Activated CD4-positive, alpha-beta T cell treated with anti-CD3 and anti-CD28 coated beads, Interleukin-2, amount 10 ng/mL, durations not matched to agents 7 days and 5 days (primary cell): ENCODE results near the gene ITLN1. TPM values are rescaled to one million over a fixed set of nuclear protein-coding genes. Genes with fewer than 3 reads are reported as not detected.
A peak's percentile ranks its signal among the peaks of the same experiment; 100 is the strongest.
"Not testable (repeated sequence)": the region's sequence is repeated elsewhere in the genome, so short reads cannot be mapped to it uniquely, and the experiment has no call there.

Experiments
- CTCF ChIA-PET: fragments of 350-600 bp; sonication (Branson Sonifier 250); formaldehyde crosslinking; loops from one replicate; lab custom pipeline; 2021; ENCODE audit warnings: antibody characterized with exemption; lab: Charles Lee
- POLR2A ChIA-PET: fragments of 350-600 bp; sonication (Branson Sonifier 250); formaldehyde crosslinking; loops from one replicate; lab custom pipeline; 2021; ENCODE audit warnings: antibody characterized with exemption; lab: Charles Lee
- DNase-seq: peaks from one replicate; pipeline ENCODE4 v3.0.0-alpha.2; 2020
- H3K27ac Mint-ChIP-seq: one replicate; pipeline ENCODE4 v1.8.0; 2021; ENCODE audit warnings: mild to moderate bottlenecking, moderate library complexity, mixed read lengths
- H3K27me3 Mint-ChIP-seq: one replicate; pipeline ENCODE4 v1.8.0; 2021; ENCODE audit warnings: mixed read lengths
- H3K36me3 Mint-ChIP-seq: one replicate; pipeline ENCODE4 v1.8.0; 2021; ENCODE audit warnings: low read depth, mixed read lengths
- H3K4me1 Mint-ChIP-seq: one replicate; pipeline ENCODE4 v1.8.0; 2021; ENCODE audit warnings: mixed read lengths
- H3K4me3 Mint-ChIP-seq: one replicate; pipeline ENCODE4 v1.8.0; 2021; ENCODE audit warnings: mild to moderate bottlenecking, moderate library complexity, mixed read lengths
- H3K9me3 Mint-ChIP-seq: one replicate; pipeline ENCODE4 v1.8.0; 2021; ENCODE audit warnings: mixed read lengths
- total RNA-seq, 2 experiments: library from RNA; stranded (reverse); gene quantifications; one replicate each; pipeline ENCODE4 v1.2.3, GENCODE V29; 2021

The ITLN1 gene
- total RNA-seq, 2 experiments from 2014 or later = not detected

GRCh38 chr1:160902251-160902650, 17.3 kb upstream of the ITLN1 start:
- DNase-seq, H3K36me3 Mint-ChIP-seq, H3K4me1 Mint-ChIP-seq, H3K27ac Mint-ChIP-seq, H3K9me3 Mint-ChIP-seq, H3K4me3 Mint-ChIP-seq, POLR2A ChIA-PET: not testable (repeated sequence)
- peaks cover 30% of the 10 kb centered on the region for H3K27me3 Mint-ChIP-seq
- CTCF ChIA-PET = interaction anchor here (0.6 kb wide), 1 partner anchor 303 kb away, joined by 4 read pairs; no protein-coding TSS in a partner anchor

GRCh38 chr1:160901768-160902167, 16.8 kb upstream of the ITLN1 start:
- H3K4me1 Mint-ChIP-seq = no peaks in the 10 kb centered on the region
- H3K4me3 Mint-ChIP-seq = no peak overlapping the region
- H3K36me3 Mint-ChIP-seq = no peaks in the 10 kb centered on the region
- POLR2A ChIA-PET = no interaction called here
- peaks cover 33% of the 10 kb centered on the region for H3K27me3 Mint-ChIP-seq
- H3K27ac Mint-ChIP-seq = no peak overlapping the region
- no peak for DNase-seq
- CTCF ChIA-PET = interaction anchor here (0.6 kb wide), 1 partner anchor 303 kb away, joined by 4 read pairs; no protein-coding TSS in a partner anchor
- H3K9me3 Mint-ChIP-seq = peaks cover 5% of the 10 kb centered on the region

DNA sequence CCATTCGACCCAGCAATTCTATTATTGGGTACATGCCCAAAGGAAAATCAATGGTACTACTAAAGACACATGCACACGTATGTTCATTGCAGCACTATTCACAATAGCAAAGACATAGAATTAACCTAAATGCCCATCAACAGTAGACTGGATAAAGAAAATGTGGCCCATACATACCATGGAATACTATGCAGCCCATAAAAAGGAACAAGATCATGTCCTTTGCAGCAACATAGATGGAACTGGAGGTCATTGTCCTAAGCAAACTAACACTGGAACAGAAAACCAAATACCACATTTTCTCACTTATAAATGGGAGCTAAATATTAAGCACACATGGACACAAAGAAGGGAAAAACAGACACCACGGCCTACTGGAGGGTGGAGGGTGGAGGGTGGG, 15.7 kb upstream of the ITLN1 start:
- CTCF ChIA-PET = interaction anchor here (1.2 kb wide), 1 partner anchor 12 kb away, joined by 3 read pairs; no protein-coding TSS in a partner anchor
- H3K36me3 Mint-ChIP-seq, H3K27ac Mint-ChIP-seq, DNase-seq, H3K4me3 Mint-ChIP-seq, POLR2A ChIA-PET, H3K9me3 Mint-ChIP-seq, H3K4me1 Mint-ChIP-seq: not testable (repeated sequence)
- peaks cover 39% of the 10 kb centered on the region for H3K27me3 Mint-ChIP-seq

- H3K36me3 Mint-ChIP-seq, H3K4me3 Mint-ChIP-seq, H3K4me1 Mint-ChIP-seq, DNase-seq, POLR2A ChIA-PET, H3K27ac Mint-ChIP-seq, CTCF ChIA-PET, H3K9me3 Mint-ChIP-seq: not testable (repeated sequence)
- peaks cover 44% of the 10 kb centered on the region for H3K27me3 Mint-ChIP-seq
These were observed 9.6 kb upstream of the ITLN1 start for GRCh38 chr1:160894368-160895135.

DNA sequence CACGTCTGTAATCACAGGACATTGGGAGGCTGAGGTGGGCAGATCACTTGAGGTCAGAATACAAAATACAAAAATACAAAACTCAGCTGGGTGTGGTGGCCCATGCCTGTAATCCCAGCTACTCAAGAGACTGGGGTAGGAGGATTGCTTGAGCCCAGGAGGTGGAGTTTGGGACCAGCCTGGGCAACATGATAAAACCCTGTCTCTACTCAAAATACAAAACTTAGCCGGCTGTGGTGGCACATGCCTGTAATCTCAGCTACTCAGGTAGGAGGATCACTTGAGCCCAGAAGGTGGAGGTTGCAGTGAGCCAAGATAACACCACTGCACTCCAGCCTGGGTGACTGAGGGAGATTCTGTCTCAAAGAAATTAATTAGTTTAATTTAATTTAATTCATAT, 6.5 kb upstream of the ITLN1 start:
- H3K9me3 Mint-ChIP-seq = peaks cover 10% of the 10 kb centered on the region

DNA sequence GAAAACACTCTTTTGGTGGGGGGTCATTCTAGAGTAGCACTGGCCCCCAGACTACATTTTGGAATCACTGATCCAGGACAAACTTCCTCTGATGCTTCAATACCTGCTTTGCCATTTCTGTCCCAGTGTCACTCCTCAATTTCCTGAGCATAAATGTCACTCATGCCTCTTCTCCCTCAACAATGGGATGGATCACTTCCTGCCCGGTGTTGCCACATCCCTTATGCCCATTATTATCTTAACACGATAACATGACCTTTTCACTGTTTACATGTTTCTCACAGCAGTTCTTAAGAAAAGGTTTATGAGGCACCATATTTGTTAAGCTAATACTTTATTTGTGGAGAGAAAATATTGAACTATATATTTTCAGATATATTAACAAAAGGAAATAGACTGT, 3.9 kb upstream of the ITLN1 start:
- H3K27ac Mint-ChIP-seq = no peak overlapping the region
- peaks cover 15% of the 10 kb centered on the region for H3K27me3 Mint-ChIP-seq
- H3K4me1 Mint-ChIP-seq = peaks cover 10% of the 10 kb centered on the region
- no peak overlapping the region for H3K4me3 Mint-ChIP-seq
- ChIA-PET POLR2A (no interaction called here), CTCF (interaction anchor here (0.6 kb wide), 1 partner anchor 470 kb away, joined by 3 read pairs; no protein-coding TSS in a partner anchor)
- no peaks in the 10 kb centered on the region for H3K36me3 Mint-ChIP-seq
- peaks cover 4% of the 10 kb centered on the region for H3K9me3 Mint-ChIP-seq
- no peak for DNase-seq

More for the DNA sequence above, 6.5 kb upstream of the ITLN1 start:
- H3K27ac Mint-ChIP-seq = no peak overlapping the region
- ChIA-PET CTCF (interaction anchor here (0.5 kb wide), 1 partner anchor 100 kb away, joined by 3 read pairs; no protein-coding TSS in a partner anchor), POLR2A (no interaction called here)
- no peak for DNase-seq
- H3K27me3 Mint-ChIP-seq = peaks cover 18% of the 10 kb centered on the region
- no peak overlapping the region for H3K4me3 Mint-ChIP-seq
- no peaks in the 10 kb centered on the region for H3K36me3 Mint-ChIP-seq
- no peaks in the 10 kb centered on the region for H3K4me1 Mint-ChIP-seq

GRCh38 chr1:160887071-160887470, 2.1 kb upstream of the ITLN1 start:
- Mint-ChIP-seq H3K9me3 (no peaks in the 10 kb centered on the region), H3K4me3 (no peak overlapping the region), H3K27me3 (peaks cover 12% of the 10 kb centered on the region), H3K4me1 (peaks cover 13% of the 10 kb centered on the region), H3K36me3 (no peaks in the 10 kb centered on the region), H3K27ac (no peak overlapping the region)
- CTCF ChIA-PET = interaction anchor here (1.1 to 2.2 kb wide), 2 partner anchors 17 to 52 kb away, joined by 5 read pairs; no protein-coding TSS in a partner anchor
- no peak for DNase-seq
- POLR2A ChIA-PET = interaction anchor here (0.6 kb wide), 1 partner anchor 38 kb away, joined by 3 read pairs; no protein-coding TSS in a partner anchor

- no peaks in the 10 kb centered on the region for H3K9me3 Mint-ChIP-seq
- ChIA-PET POLR2A (no interaction called here), CTCF (interaction anchor here (0.7 kb wide), 1 partner anchor 48 kb away, joined by 3 read pairs; no protein-coding TSS in a partner anchor)
- H3K4me1 Mint-ChIP-seq = peaks cover 13% of the 10 kb centered on the region
- DNase-seq = peak; percentile 34
- H3K27ac Mint-ChIP-seq = peak overlapping the region; percentile 25
- H3K27me3 Mint-ChIP-seq = no peaks in the 10 kb centered on the region
- no peak overlapping the region for H3K4me3 Mint-ChIP-seq
- no peaks in the 10 kb centered on the region for H3K36me3 Mint-ChIP-seq
These were observed 401 bp downstream of the ITLN1 start for GRCh38 chr1:160884579-160884978.

DNA sequence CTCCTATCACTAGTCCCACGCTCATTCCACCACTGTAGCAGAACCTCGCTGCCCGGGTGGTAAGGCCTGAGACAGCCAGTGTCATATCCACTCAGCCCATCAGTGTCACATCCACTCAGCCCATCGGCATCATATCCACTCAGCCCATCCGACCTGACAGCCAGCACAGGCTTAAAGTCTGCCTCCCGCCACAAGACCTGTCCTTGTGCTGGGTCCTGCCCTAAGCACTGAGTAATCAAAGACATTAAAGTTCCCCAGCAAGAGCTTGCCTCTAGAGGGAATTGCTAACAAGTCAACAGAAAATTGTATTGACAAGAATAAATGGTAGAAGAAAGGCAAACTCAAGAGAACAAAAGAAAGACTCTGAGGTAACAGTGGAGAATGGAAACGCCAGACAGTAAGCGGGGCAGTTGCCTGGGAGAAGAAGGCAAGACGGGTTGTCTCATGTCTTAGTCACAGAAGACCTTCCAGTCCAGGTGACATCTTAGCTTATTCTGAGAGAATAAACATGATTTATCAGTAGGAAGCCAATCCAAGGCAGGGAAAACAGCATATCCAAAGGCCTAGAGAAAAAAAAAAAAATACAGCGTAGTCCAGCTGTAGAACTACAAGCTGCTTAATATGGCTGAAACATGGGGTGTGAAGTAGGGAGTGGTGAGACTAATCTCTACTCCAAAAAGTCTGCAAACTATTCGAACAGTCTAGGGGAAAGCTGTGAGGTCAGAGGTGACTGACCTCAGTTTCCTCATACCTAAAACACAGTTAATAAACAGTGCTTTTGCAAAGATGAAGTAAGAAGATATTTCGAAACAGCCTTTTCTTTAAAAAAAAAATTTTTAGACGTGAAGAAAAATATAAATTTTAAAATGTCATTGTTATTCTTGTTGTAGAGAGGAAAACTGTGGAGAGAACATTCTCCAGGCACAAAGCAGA, 1.1 kb downstream of the ITLN1 start:
- Mint-ChIP-seq H3K27ac (no peak overlapping the region), H3K4me1 (peaks cover 13% of the 10 kb centered on the region)

GRCh38 chr1:160882582-160882981, 2.4 kb downstream of the ITLN1 start:
- H3K4me1 Mint-ChIP-seq = peaks cover 13% of the 10 kb centered on the region
- H3K9me3 Mint-ChIP-seq = no peaks in the 10 kb centered on the region
- H3K36me3 Mint-ChIP-seq = no peaks in the 10 kb centered on the region
- ChIA-PET CTCF (interaction anchor here (0.8 to 1.6 kb wide), 2 partner anchors 175 to 215 kb away, joined by 3 read pairs; partner anchors contain the start of gene KLHDC9), POLR2A (no interaction called here)
- DNase-seq = no peak
- H3K4me3 Mint-ChIP-seq = no peak overlapping the region
- H3K27me3 Mint-ChIP-seq = no peaks in the 10 kb centered on the region
- no peak overlapping the region for H3K27ac Mint-ChIP-seq

More for the DNA sequence above, 1.1 kb downstream of the ITLN1 start:
- POLR2A ChIA-PET = no interaction called here
- no peaks in the 10 kb centered on the region for H3K9me3 Mint-ChIP-seq
- DNase-seq = no peak
- CTCF ChIA-PET = no interaction called here
- H3K4me3 Mint-ChIP-seq = no peak overlapping the region
- H3K27me3 Mint-ChIP-seq = no peaks in the 10 kb centered on the region
- H3K36me3 Mint-ChIP-seq = no peaks in the 10 kb centered on the region

- H3K27ac Mint-ChIP-seq = not testable (repeated sequence)
These were observed 3.7 kb downstream of the ITLN1 start for GRCh38 chr1:160881264-160881663.

GRCh38 chr1:160880216-160880615, 4.8 kb downstream of the ITLN1 start:
- no peaks in the 10 kb centered on the region for H3K36me3 Mint-ChIP-seq

More at GRCh38 chr1:160881264-160881663, 3.7 kb downstream of the ITLN1 start:
- H3K4me3 Mint-ChIP-seq, DNase-seq, H3K36me3 Mint-ChIP-seq, POLR2A ChIA-PET, H3K27me3 Mint-ChIP-seq, H3K9me3 Mint-ChIP-seq: not testable (repeated sequence)
- peaks cover 23% of the 10 kb centered on the region for H3K4me1 Mint-ChIP-seq
- CTCF ChIA-PET = interaction anchor here (0.6 to 2.3 kb wide), 3 partner anchors 19 to 1118 kb away, joined by 3 to 10 read pairs (median 4); partner anchors contain the start of gene CD244

More at GRCh38 chr1:160880216-160880615, 4.8 kb downstream of the ITLN1 start:
- POLR2A ChIA-PET = no interaction called here
- CTCF ChIA-PET = interaction anchor here (0.6 to 2.3 kb wide), 4 partner anchors 18 to 326 kb away, joined by 3 to 10 read pairs (median 4); partner anchors contain the start of gene CD244
- H3K9me3 Mint-ChIP-seq = no peaks in the 10 kb centered on the region
- no peak for DNase-seq
- H3K4me1 Mint-ChIP-seq = peaks cover 23% of the 10 kb centered on the region
- H3K27ac Mint-ChIP-seq = no peak overlapping the region
- H3K27me3 Mint-ChIP-seq = no peaks in the 10 kb centered on the region
- H3K4me3 Mint-ChIP-seq = no peak overlapping the region
